Endothelial cell of umbilical vein (primary cell): ENCODE data around the gene KIF26B.

Experiments used
- JUN ChIP-seq: IDR thresholded peaks from 2 replicates; pipeline ENCODE4 v1.6.1; 2011; ENCODE audit warnings: borderline replicate concordance, low read depth; ENCODE audit not compliant: insufficient read length, insufficient read depth
- TF ChIP-seq, protein P1 (sequence below), 2 donors: IDR thresholded peaks; 1 replicate in 1 of 2; 2 replicates in 1 of 2; pipeline ENCODE4 v1.5.1; 2011; ENCODE audit warnings: low read length in 2 of 2, mild to moderate bottlenecking in 2 of 2, moderate library complexity in 2 of 2, control low read depth in 1 of 2, inconsistent platforms in 1 of 2, low read depth in 1 of 2; ENCODE audit not compliant: insufficient read depth in 1 of 2; ENCODE audit errors: extremely low read depth in 1 of 2

DNA sequence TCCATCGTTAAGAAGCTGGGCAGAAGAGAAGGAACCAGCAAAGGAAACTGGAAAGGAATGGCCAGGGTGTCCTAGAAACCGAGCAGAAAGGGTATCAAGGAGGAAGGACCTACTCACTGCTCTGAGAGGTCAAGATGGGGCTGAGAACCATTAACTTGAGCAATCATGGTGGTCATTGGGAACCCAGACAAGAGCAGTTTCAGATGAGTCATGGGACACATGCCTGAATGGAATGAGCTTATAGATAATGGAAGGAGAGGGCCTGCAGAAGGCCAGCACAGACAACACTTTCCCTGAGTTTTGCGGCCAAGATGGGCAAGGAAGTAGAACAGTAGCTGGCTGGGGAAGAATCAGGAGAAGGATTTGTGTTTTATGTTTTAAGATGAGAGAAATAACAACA lies 383.2 kb downstream of the KIF26B start:
- TF ChIP-seq, protein P1, sequence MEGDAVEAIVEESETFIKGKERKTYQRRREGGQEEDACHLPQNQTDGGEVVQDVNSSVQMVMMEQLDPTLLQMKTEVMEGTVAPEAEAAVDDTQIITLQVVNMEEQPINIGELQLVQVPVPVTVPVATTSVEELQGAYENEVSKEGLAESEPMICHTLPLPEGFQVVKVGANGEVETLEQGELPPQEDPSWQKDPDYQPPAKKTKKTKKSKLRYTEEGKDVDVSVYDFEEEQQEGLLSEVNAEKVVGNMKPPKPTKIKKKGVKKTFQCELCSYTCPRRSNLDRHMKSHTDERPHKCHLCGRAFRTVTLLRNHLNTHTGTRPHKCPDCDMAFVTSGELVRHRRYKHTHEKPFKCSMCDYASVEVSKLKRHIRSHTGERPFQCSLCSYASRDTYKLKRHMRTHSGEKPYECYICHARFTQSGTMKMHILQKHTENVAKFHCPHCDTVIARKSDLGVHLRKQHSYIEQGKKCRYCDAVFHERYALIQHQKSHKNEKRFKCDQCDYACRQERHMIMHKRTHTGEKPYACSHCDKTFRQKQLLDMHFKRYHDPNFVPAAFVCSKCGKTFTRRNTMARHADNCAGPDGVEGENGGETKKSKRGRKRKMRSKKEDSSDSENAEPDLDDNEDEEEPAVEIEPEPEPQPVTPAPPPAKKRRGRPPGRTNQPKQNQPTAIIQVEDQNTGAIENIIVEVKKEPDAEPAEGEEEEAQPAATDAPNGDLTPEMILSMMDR (IDR thresholded peaks at IDR 0.05; ENCODE audit: extremely low read depth in 1 of 2, insufficient read depth in 1 of 2, low read depth in 1 of 2, low read length in 2 of 2): no peak
- TF ChIP-seq JUN: no peak
